Ovary (tissue), 9 donors: ENCODE data around the gene PRRT2. TPM values are rescaled to one million over a fixed set of nuclear protein-coding genes. Genes with fewer than 3 reads are reported as not detected.
"Not testable (repeated sequence)": the region's sequence is repeated elsewhere in the genome, so short reads cannot be mapped to it uniquely, and the experiment has no call there.

ENCODE experiments used
- DNase-seq, 5 donors: peaks; one replicate each; pipeline ENCODE4 v3.0.0-alpha.2; 2019 to 2020
- H3K27ac ChIP-seq, 2 donors: fragments of 200-600 bp; one replicate each; pipeline versions ENCODE4 v1.5.1 to v1.8.0; 2019 to 2022
- H3K27me3 ChIP-seq: fragments of 200-600 bp; one replicate; pipeline ENCODE4 v1.8.0; 2022
- H3K36me3 ChIP-seq: fragments of 200-600 bp; sonication (generic); one replicate; pipeline ENCODE4 v1.5.1; 2019
- H3K4me1 ChIP-seq: one replicate; pipeline ENCODE4 v1.8.1; 2013; ENCODE audit warnings: mild to moderate bottlenecking, moderate library complexity; ENCODE audit not compliant: insufficient read depth
- H3K4me3 ChIP-seq: fragments of 200-600 bp; sonication (generic); one replicate; pipeline ENCODE4 v1.5.1; 2017
- H3K9me3 ChIP-seq, 2 donors: fragments of 200-600 bp in 1 of 2; sonication (generic) in 1 of 2; one replicate each; pipeline versions ENCODE4 v1.5.1 to v1.8.1; 2013 to 2019; ENCODE audit warnings: mild to moderate bottlenecking in 1 of 2, moderate library complexity in 1 of 2
- EP300 ChIP-seq: sonication (generic); formaldehyde crosslinking; IDR thresholded peaks from one replicate; pipeline ENCODE4 v1.6.1; 2017; ENCODE audit warnings: antibody characterized with exemption
- POLR2A ChIP-seq: fragments of 450-650 bp; IDR thresholded peaks from one replicate; pipeline ENCODE4 v1.6.1; 2017; ENCODE audit warnings: antibody characterized with exemption, mild to moderate bottlenecking, moderate library complexity
- WGBS, 3 donors: extraction: QIAGEN DNeasy Blood & Tissue Kit in 1 of 3; methylation state at CpG; one replicate each; pipeline versions ENCODE4 v1.1.5 to v1.1.7; 2013 to 2017; 5-methylcytosine and 5-hydroxymethylcytosine counted together
- intact Hi-C, 4 donors: fragments of 100-400 bp; cut with DNase I; formaldehyde crosslinking; loops; one replicate each; pipeline versions ENCODE4 v1.11.0 to v1.15.1; 2022 to 2023
- polyA plus RNA-seq, 2 donors: library from polyadenylated mRNA; stranded (reverse); fragments of 200-250 nt in 1 of 2; fragments of 350-450 nt in 1 of 2; fragmentation: Illumina TruSeq in 1 of 2; extraction: RNeasy Lipid Tissue Mini Kit (QIAGEN cat#74804) in 1 of 2; gene quantifications; one replicate each; pipeline ENCODE4 v1.2.3, GENCODE V29; 2013 to 2014
- total RNA-seq, 7 donors: library from RNA; depleted of rRNA in 2 of 7; stranded (reverse); fragments of >200 nt in 2 of 7; fragmentation: NEBNext Ultra II Directional in 3 of 7; extraction: Animal tissue kit (Norgen Biotek cat#: 25700) in 3 of 7; gene quantifications; one replicate each; pipeline versions ENCODE4 v1.1.0 to v1.2.4, GENCODE V29; 2016 to 2023
- TF ChIP-seq, protein P1 (sequence below), 3 donors: fragments of 450-650 bp in 2 of 3; fragments of 200-600 bp in 1 of 3; IDR thresholded peaks; one replicate each; pipeline versions ENCODE4 v1.5.1 to v1.8.0; 2016 to 2022; ENCODE audit warnings: antibody characterized with exemption in 3 of 3, mild to moderate bottlenecking in 1 of 3
- donor health status: DM: no; HTN: no; CAD: no; lungs with moderate emphysema.
- donor health status: DM: no; HTN: no; CAD: no.
- donor health status: Bipolar disorder and iron deficiency.
- donor health status: DM: yes; HTN: yes; CAD: no.
- donor health status: DM: no; HTN: no; CAD: no.
- donor health status: DM: yes; HTN: yes; CAD: no.

PRRT2 gene
- total and polyA plus RNA-seq, 9 donors, result 6.3 to 64.5 (median 33.4) TPM

DNA sequence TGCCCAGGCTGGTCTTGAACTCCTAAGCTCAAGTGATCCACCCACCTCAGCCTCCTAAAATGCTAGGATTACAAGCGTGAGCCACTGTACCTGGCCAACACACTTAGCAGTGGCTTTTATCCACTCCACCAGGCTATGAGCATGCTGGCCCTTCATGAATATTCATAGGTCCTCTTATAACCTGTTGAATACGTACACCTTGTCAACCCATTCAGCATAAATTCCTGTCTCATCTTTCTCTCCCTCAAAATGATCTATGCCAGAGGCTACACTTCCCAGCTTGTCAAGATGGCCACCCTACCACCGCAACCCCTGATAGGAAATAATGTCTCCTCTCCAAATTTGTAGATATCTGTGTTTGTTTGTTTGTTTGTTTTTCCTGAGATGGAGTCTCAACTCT lies 44.9 kb upstream of the PRRT2 start:
- whole genome bisulfite sequencing, 3 donors, result 90 to 97% (median 93%) methylated on average over 3 of the region's 3 CpGs
- DNase-seq, result no peak

GRCh38 chr16:29769507-29769906 lies 42.5 kb upstream of the PRRT2 start:
- 80 to 85% (median 82%) methylated on average over 2 of the region's 2 CpGs for WGBS, 3 donors
- TF ChIP-seq EP300 (no peak), POLR2A (no peak)
- TF ChIP-seq, protein P1, sequence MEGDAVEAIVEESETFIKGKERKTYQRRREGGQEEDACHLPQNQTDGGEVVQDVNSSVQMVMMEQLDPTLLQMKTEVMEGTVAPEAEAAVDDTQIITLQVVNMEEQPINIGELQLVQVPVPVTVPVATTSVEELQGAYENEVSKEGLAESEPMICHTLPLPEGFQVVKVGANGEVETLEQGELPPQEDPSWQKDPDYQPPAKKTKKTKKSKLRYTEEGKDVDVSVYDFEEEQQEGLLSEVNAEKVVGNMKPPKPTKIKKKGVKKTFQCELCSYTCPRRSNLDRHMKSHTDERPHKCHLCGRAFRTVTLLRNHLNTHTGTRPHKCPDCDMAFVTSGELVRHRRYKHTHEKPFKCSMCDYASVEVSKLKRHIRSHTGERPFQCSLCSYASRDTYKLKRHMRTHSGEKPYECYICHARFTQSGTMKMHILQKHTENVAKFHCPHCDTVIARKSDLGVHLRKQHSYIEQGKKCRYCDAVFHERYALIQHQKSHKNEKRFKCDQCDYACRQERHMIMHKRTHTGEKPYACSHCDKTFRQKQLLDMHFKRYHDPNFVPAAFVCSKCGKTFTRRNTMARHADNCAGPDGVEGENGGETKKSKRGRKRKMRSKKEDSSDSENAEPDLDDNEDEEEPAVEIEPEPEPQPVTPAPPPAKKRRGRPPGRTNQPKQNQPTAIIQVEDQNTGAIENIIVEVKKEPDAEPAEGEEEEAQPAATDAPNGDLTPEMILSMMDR (IDR thresholded peaks at IDR 0.05), result no peak
- Histone ChIP-seq H3K9me3 (no peaks in the 10 kb centered on the region), H3K36me3 (no peaks in the 10 kb centered on the region), H3K27me3 (no peaks in the 10 kb centered on the region), H3K27ac (no peak overlapping the region), H3K4me1 (no peaks in the 10 kb centered on the region), H3K4me3 (no peak overlapping the region)
- intact Hi-C loops, result no loop called here
- DNase-seq, result no peak

More for the DNA sequence above, 44.9 kb upstream of the PRRT2 start:
- intact Hi-C loops, result no loop called here
- Histone ChIP-seq H3K27ac (no peak overlapping the region), H3K27me3 (no peaks in the 10 kb centered on the region), H3K4me3 (no peak overlapping the region), H3K9me3 (no peaks in the 10 kb centered on the region), H3K36me3 (no peaks in the 10 kb centered on the region), H3K4me1 (no peaks in the 10 kb centered on the region)
- TF ChIP-seq, protein P1 (IDR thresholded peaks at IDR 0.05), result no peak
- TF ChIP-seq EP300 (no peak), POLR2A (no peak)

GRCh38 chr16:29770250-29770929 lies 41.6 kb upstream of the PRRT2 start:
- no peaks in the 10 kb centered on the region for H3K27me3 ChIP-seq
- TF ChIP-seq, protein P1 (IDR thresholded peaks at IDR 0.05), result no peak
- TF ChIP-seq POLR2A, result no peak
- TF ChIP-seq EP300, result no peak
- no peak overlapping the region for H3K4me3 ChIP-seq
- DNase-seq, result no peak
- H3K36me3 ChIP-seq, result no peaks in the 10 kb centered on the region
- intact Hi-C loops, result loop anchor here in 1 of 4 donors (10.0 kb wide), 1 partner anchor 106 kb away; the partner anchor contains the start of gene SPN
- WGBS, 3 donors, result 74 to 81% (median 78%) methylated on average over 7 of the region's 7 CpGs
- no peaks in the 10 kb centered on the region for H3K4me1 ChIP-seq
- no peak overlapping the region for H3K27ac ChIP-seq
- H3K9me3 ChIP-seq, result no peaks in the 10 kb centered on the region

GRCh38 chr16:29772330-29772729 lies 39.7 kb upstream of the PRRT2 start:
- not testable (repeated sequence) for H3K27ac ChIP-seq, H3K36me3 ChIP-seq, DNase-seq, H3K4me1 ChIP-seq, H3K27me3 ChIP-seq, H3K4me3 ChIP-seq, H3K9me3 ChIP-seq
- WGBS, 3 donors, result 86 to 89% (median 86%) methylated on average over 7 of the region's 7 CpGs
- intact Hi-C loops, result loop anchor here in 1 of 4 donors (10.0 kb wide), 1 partner anchor 108 kb away; the partner anchor contains the start of gene SPN

DNA sequence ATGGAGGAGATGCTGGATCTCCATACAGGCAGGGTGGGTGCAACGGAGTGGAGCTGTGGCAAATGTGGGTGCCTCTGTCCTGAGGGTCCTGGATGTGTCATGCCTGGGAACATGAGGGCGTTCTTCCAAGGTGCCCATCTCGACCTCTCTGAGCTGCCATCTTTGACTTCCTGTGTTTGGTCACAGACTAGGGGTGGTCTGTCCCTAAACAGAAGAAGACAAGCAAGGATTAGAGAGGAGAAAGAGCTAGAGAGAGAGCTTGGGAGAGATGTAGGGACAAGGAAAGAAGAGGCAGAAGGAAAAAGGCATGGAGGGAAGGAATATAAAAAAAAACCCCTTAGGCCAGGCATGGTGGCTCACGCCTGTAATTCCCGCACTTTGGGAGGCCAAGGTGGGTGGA lies 37.3 kb upstream of the PRRT2 start:
- Histone ChIP-seq H3K36me3 (no peaks in the 10 kb centered on the region), H3K4me3 (no peak overlapping the region), H3K9me3 (no peaks in the 10 kb centered on the region), H3K27me3 (no peaks in the 10 kb centered on the region), H3K4me1 (no peaks in the 10 kb centered on the region), H3K27ac (no peak overlapping the region)
- 92 to 96% (median 96%) methylated on average over 5 of the region's 5 CpGs for WGBS, 3 donors
- DNase-seq, result no peak
- intact Hi-C loops, result loop anchor here in 1 of 4 donors (10.0 kb wide), 1 partner anchor 110 kb away; the partner anchor contains the start of gene SPN
- TF ChIP-seq EP300, result no peak
- TF ChIP-seq, protein P1 (IDR thresholded peaks at IDR 0.05), result no peak
- TF ChIP-seq POLR2A, result no peak
